Measurements from ENCODE around the gene DSCAM. TPM values are rescaled to one million over a fixed set of nuclear protein-coding genes. Genes with fewer than 3 reads are reported as not detected.

Gene DSCAM
- total and polyA plus RNA-seq, 10 of the 15 experiments (the other 5 are each of a cell fraction or from before 2014, with no cell fraction given) = not detected

GRCh38 chr21:40667967-40668366 lies 179.0 kb downstream of the DSCAM start:
- Histone ChIP-seq H3K36me3 (ENCODE audit: control insufficient read depth in 2 of 2, insufficient read depth in 2 of 2, low read length in 1 of 2) (no peaks in the 10 kb centered on the region), H3K4me1 (ENCODE audit: control insufficient read depth, insufficient read depth, low read length) (no peaks in the 10 kb centered on the region), H3K27ac (ENCODE audit: control insufficient read depth, insufficient read depth) (no peak overlapping the region), H3K79me2 (ENCODE audit: control insufficient read depth, insufficient read depth, low read length) (no peaks in the 10 kb centered on the region), H3K27me3 (replicated peaks in 1 of 2; ENCODE audit: control insufficient read depth in 2 of 2, insufficient read depth in 2 of 2, low read length in 1 of 2) (no peaks in the 10 kb centered on the region), H3K4me2 (ENCODE audit: control insufficient read depth, insufficient read depth) (no peak overlapping the region), H3K9me3 (replicated peaks; ENCODE audit: control insufficient read depth, insufficient read depth, low read length) (no peaks in the 10 kb centered on the region; the same call in 1 of the 3 replicates), H3K4me3 (no peak overlapping the region), H2AFZ (ENCODE audit: control insufficient read depth, low read depth, low read length) (no peak overlapping the region), H3K9ac (ENCODE audit: control insufficient read depth, insufficient read depth, low read length) (no peak overlapping the region), H4K20me1 (ENCODE audit: control insufficient read depth, insufficient read depth) (no peaks in the 10 kb centered on the region)
- no peak for TF ChIP-seq DPF2 (IDR thresholded peaks at IDR 0.05)
- no peak for TF ChIP-seq SPI1 (IDR thresholded peaks at IDR 0.05; ENCODE audit: borderline replicate concordance, insufficient read depth, low read depth, low read length)
- TF ChIP-seq HDAC6 (IDR thresholded peaks at IDR 0.05; ENCODE audit: unreplicated experiment) = no peak
- no peak for TF ChIP-seq GABPA (IDR thresholded peaks at IDR 0.05; ENCODE audit: low read depth)
- TF ChIP-seq BACH1 (IDR thresholded peaks at IDR 0.05; ENCODE audit: borderline replicate concordance) = no peak
- TF ChIP-seq ZNF207 (IDR thresholded peaks at IDR 0.05; ENCODE audit: borderline replicate concordance) = no peak
- no peak for TF ChIP-seq JUND (IDR thresholded peaks at IDR 0.05; ENCODE audit: low read depth, low read length)
- TF ChIP-seq NR2C2 (IDR thresholded peaks at IDR 0.05; ENCODE audit: borderline replicate concordance, control insufficient read depth, insufficient read length, low read depth) = no peak
- TF ChIP-seq SP1 (IDR thresholded peaks at IDR 0.05; ENCODE audit: low read depth, low read length) = no peak
- TF ChIP-seq MAX (IDR thresholded peaks at IDR 0.05; ENCODE audit: low read depth, low read length) = no peak
- no peak for TF ChIP-seq SREBF1 (IDR thresholded peaks at IDR 0.05; ENCODE audit: low read length)
- no peak for TF ChIP-seq IRF4 (IDR thresholded peaks at IDR 0.05; ENCODE audit: low read depth, low read length)
- TF ChIP-seq SMARCA5 (IDR thresholded peaks at IDR 0.05) = no peak
- no peak for TF ChIP-seq PBX3 (IDR thresholded peaks at IDR 0.05; ENCODE audit: insufficient replicate concordance, low read depth, low read length)
- no peak for TF ChIP-seq CUX1 (IDR thresholded peaks at IDR 0.05; ENCODE audit: insufficient replicate concordance, low read depth, low read length)
- TF ChIP-seq NFXL1 (IDR thresholded peaks at IDR 0.05; ENCODE audit: borderline replicate concordance) = no peak
- no peak for TF ChIP-seq CHD4 (IDR thresholded peaks at IDR 0.05)
- TF ChIP-seq TBL1XR1 (IDR thresholded peaks at IDR 0.05; ENCODE audit: low read depth, low read length) = no peak
- TF ChIP-seq KLF5 (IDR thresholded peaks at IDR 0.05; ENCODE audit: partially characterized antibody) = no peak
- TF ChIP-seq WRNIP1 (IDR thresholded peaks at IDR 0.05; ENCODE audit: borderline replicate concordance, low read depth, low read length) = no peak
- intact Hi-C loops (cut with micrococcal nuclease; ENCODE audit: unreplicated experiment) (no loop called here), in situ Hi-C loops (cut with MboI) (no loop called here)
- ChIA-PET CTCF (no interaction called here), POLR2A (no interaction called here), RAD21 (ENCODE audit: unreplicated experiment) (no interaction called here), SMC1A (ENCODE audit: uncharacterized antibody, unreplicated experiment) (no interaction called here)
- no TSS peak for BruUV-seq (replicated peaks)
- no peak for ATAC-seq
- WGBS (ENCODE audit: insufficient coverage, insufficient replicate concordance, low lambda C conversion rate, missing lambda C conversion rate) = 0% methylated on average over 1 of the region's 1 CpG
- FAIRE-seq = no peak
- DNase-seq (ENCODE audit: low read depth, low spot score) = no peak

Data from GM12878 (cell line).